GM23338 (cell line): ENCODE measurements around the gene RAB3GAP2. TPM values are rescaled to one million over a fixed set of nuclear protein-coding genes. Genes with fewer than 3 reads are reported as not detected.

Experiments used
- ATAC-seq: fragments of 200-7000 bp; cut with Tn5 transposase; 3 replicates; pipeline ENCODE4 v1.9.1; 2020
- DNase-seq: peaks from one replicate; pipeline ENCODE4 v3.0.0-alpha.2; 2015; ENCODE audit warnings: low spot score
- H2AFZ ChIP-seq: fragments of 200-600 bp; sonication (generic); 2 replicates; pipeline ENCODE4 v1.8.0; 2016; ENCODE audit warnings: antibody characterized with exemption, mild to moderate bottlenecking, moderate library complexity
- H3F3A ChIP-seq: fragments of 200-600 bp; sonication (generic); replicated peaks from 2 replicates; pipeline ENCODE4 v1.8.0; 2017; ENCODE audit warnings: antibody characterized with exemption, mixed run types, low read depth
- H3K27ac ChIP-seq: fragments of 200-600 bp; sonication (generic); 2 replicates; pipeline ENCODE4 v1.6.1; 2016; ENCODE audit warnings: low read depth
- H3K27me3 ChIP-seq: fragments of 200-600 bp; sonication (generic); 2 replicates; pipeline ENCODE4 v1.8.0; 2016; ENCODE audit warnings: mild to moderate bottlenecking, mixed run types, moderate library complexity; ENCODE audit not compliant: insufficient read depth
- H3K36me3 ChIP-seq: fragments of 200-600 bp; sonication (generic); 2 replicates; pipeline ENCODE4 v1.8.0; 2016; ENCODE audit warnings: mild to moderate bottlenecking; ENCODE audit not compliant: insufficient read depth
- H3K4me1 ChIP-seq: fragments of 200-600 bp; sonication (generic); 2 replicates; pipeline ENCODE4 v1.8.0; 2016; ENCODE audit warnings: mild to moderate bottlenecking, moderate library complexity; ENCODE audit not compliant: insufficient read depth
- H3K4me2 ChIP-seq: fragments of 200-600 bp; sonication (generic); 2 replicates; pipeline ENCODE4 v1.7.1; 2017; ENCODE audit warnings: mixed run types
- H3K4me3 ChIP-seq: fragments of 200-600 bp; sonication (generic); 2 replicates; pipeline ENCODE4 v1.6.1; 2016; ENCODE audit warnings: mixed run types
- H3K79me2 ChIP-seq: fragments of 200-600 bp; sonication (generic); replicated peaks from 2 replicates; pipeline ENCODE4 v1.8.0; 2017; ENCODE audit warnings: mild to moderate bottlenecking; ENCODE audit not compliant: insufficient read depth
- H3K9me2 ChIP-seq: fragments of 200-600 bp; sonication (generic); 2 replicates; pipeline ENCODE4 v1.8.0; 2017; ENCODE audit not compliant: insufficient read depth
- H4K20me1 ChIP-seq: fragments of 200-600 bp; sonication (generic); replicated peaks from 2 replicates; pipeline ENCODE4 v1.8.0; 2017; ENCODE audit warnings: mild to moderate bottlenecking; ENCODE audit not compliant: insufficient read depth
- H3K27ac Mint-ChIP-seq: 2 replicates; pipeline ENCODE4 v1.8.0; 2020; ENCODE audit warnings: inconsistent platforms, mild to moderate bottlenecking, moderate library complexity, mixed read lengths
- H3K27me3 Mint-ChIP-seq: 3 replicates; pipeline ENCODE4 v1.8.0; 2022; ENCODE audit warnings: low read depth, mild to moderate bottlenecking, moderate library complexity, mixed read lengths, inconsistent platforms; ENCODE audit not compliant: insufficient read depth, poor library complexity
- H3K36me3 Mint-ChIP-seq: 3 replicates; pipeline ENCODE4 v1.8.0; 2021; ENCODE audit warnings: low read depth, mild to moderate bottlenecking, inconsistent platforms, moderate library complexity, mixed read lengths
- H3K4me1 Mint-ChIP-seq: 3 replicates; pipeline ENCODE4 v1.8.0; 2020; ENCODE audit warnings: mild to moderate bottlenecking, inconsistent platforms, mixed read lengths
- H3K4me3 Mint-ChIP-seq: 3 replicates; pipeline ENCODE4 v1.8.0; 2021; ENCODE audit warnings: moderate library complexity, mild to moderate bottlenecking, inconsistent platforms, mixed read lengths
- H3K9me3 Mint-ChIP-seq: 3 replicates; pipeline ENCODE4 v1.8.0; 2020; ENCODE audit warnings: moderate library complexity, mild to moderate bottlenecking, inconsistent platforms, mixed read lengths
- ETS1 ChIP-seq: IDR thresholded peaks from 2 replicates; pipeline ENCODE4 v1.6.1; 2016; ENCODE audit warnings: antibody characterized with exemption
- EZH2 ChIP-seq: fragments of 200-600 bp; sonication (generic); IDR thresholded peaks from one replicate; pipeline ENCODE4 v1.8.0; 2017; ENCODE audit warnings: antibody characterized with exemption, mild to moderate bottlenecking, low read depth; ENCODE audit not compliant: unreplicated experiment
- NANOG ChIP-seq: IDR thresholded peaks from 2 replicates; pipeline ENCODE4 v1.6.1; 2016; ENCODE audit warnings: antibody characterized with exemption, borderline replicate concordance
- POLR2AphosphoS5 ChIP-seq: IDR thresholded peaks from 2 replicates; pipeline ENCODE4 v1.6.1; 2016; ENCODE audit warnings: antibody characterized with exemption, low read depth
- ZNF462 ChIP-seq: fragments of 250-450 bp; sonication (Bioruptor Pico); IDR thresholded peaks from 2 replicates; pipeline ENCODE4 v1.5.0; 2020; ENCODE audit warnings: mild to moderate bottlenecking, moderate library complexity
- polyA plus RNA-seq: library from polyadenylated mRNA; unstranded; fragments of >200 nt; fragmentation: Nextera tagmentation; extraction: Ambion mirVana; gene quantifications from 2 replicates; pipeline ENCODE4 v1.2.1, GENCODE V29; 2016
- total RNA-seq: library from RNA; depleted of rRNA; stranded (reverse); fragments of >200 nt; shearing (Covaris generic); gene quantifications from 2 replicates; pipeline ENCODE4 v1.2.3, GENCODE V29; 2014
- TF ChIP-seq, protein P1 (sequence below), 2 experiments: fragments of 200-600 bp in 1 of 2; sonication (generic) in 1 of 2; conservative IDR thresholded peaks; 2 replicates each; pipeline versions ENCODE4 v1.5.1 to v1.6.1; 2016 to 2017; ENCODE audit warnings: antibody characterized with exemption in 2 of 2, low read depth in 2 of 2, mild to moderate bottlenecking in 2 of 2, moderate library complexity in 1 of 2

The RAB3GAP2 gene
- total and polyA plus RNA-seq, 2 experiments from 2014 or later = 19.4 to 44.6 TPM

DNA sequence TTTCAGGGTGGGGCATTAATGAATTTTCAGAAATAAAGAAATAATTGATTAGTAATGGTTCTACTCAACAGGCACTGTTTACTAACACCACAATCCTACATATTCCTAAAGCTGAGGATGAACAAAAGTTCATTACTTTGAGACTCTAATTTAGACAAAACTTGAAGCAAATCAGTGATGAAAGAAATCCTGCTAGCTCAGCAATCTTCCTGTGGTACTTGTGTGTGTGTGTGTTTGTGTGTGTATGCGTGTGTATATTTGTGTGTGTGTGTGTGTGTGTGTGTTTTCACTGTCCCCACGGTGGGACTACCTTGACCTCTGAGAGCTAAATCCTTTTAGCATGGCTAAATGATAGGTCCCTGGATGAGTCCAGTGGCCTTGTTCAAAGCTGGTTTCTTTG, 48.5 kb upstream of the RAB3GAP2 start (continued):
- TF ChIP-seq ETS1 (no peak), ZNF462 (no peak), POLR2AphosphoS5 (no peak), EZH2 (no peak), NANOG (no peak)

GRCh38 chr1:220318673-220319072, 46.4 kb upstream of the RAB3GAP2 start:
- Histone ChIP-seq H3K79me2 (no peaks in the 10 kb centered on the region), H3K4me1 (no peaks in the 10 kb centered on the region), H3K9me2 (peaks cover 23% of the 10 kb centered on the region), H4K20me1 (no peaks in the 10 kb centered on the region), H3F3A (no peaks in the 10 kb centered on the region), H3K36me3 (no peaks in the 10 kb centered on the region), H3K27ac (no peak overlapping the region), H2AFZ (no peak overlapping the region), H3K4me2 (no peak overlapping the region), H3K4me3 (no peak overlapping the region), H3K27me3 (no peaks in the 10 kb centered on the region)
- Mint-ChIP-seq H3K9me3 (peaks cover 3% of the 10 kb centered on the region; the same call in 1 of the 3 replicates), H3K4me3 (no peak overlapping the region), H3K4me1 (peaks cover 5% of the 10 kb centered on the region; the same call in 1 of the 3 replicates), H3K27me3 (peaks cover 2% of the 10 kb centered on the region), H3K27ac (no peak overlapping the region), H3K36me3 (no peaks in the 10 kb centered on the region)
- DNase-seq = no peak
- ATAC-seq = no peak
- TF ChIP-seq ETS1 = no peak
- TF ChIP-seq, protein P1, sequence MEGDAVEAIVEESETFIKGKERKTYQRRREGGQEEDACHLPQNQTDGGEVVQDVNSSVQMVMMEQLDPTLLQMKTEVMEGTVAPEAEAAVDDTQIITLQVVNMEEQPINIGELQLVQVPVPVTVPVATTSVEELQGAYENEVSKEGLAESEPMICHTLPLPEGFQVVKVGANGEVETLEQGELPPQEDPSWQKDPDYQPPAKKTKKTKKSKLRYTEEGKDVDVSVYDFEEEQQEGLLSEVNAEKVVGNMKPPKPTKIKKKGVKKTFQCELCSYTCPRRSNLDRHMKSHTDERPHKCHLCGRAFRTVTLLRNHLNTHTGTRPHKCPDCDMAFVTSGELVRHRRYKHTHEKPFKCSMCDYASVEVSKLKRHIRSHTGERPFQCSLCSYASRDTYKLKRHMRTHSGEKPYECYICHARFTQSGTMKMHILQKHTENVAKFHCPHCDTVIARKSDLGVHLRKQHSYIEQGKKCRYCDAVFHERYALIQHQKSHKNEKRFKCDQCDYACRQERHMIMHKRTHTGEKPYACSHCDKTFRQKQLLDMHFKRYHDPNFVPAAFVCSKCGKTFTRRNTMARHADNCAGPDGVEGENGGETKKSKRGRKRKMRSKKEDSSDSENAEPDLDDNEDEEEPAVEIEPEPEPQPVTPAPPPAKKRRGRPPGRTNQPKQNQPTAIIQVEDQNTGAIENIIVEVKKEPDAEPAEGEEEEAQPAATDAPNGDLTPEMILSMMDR (conservative IDR thresholded peaks at IDR 0.05; ENCODE audit: low read depth in 2 of 2) = no peak
